Thyroid gland (tissue), 4 donors: ENCODE measurements around the gene SLC25A30. TPM values are rescaled to one million over a fixed set of nuclear protein-coding genes. Genes with fewer than 3 reads are reported as not detected.
"Not testable (repeated sequence)": the region's sequence is repeated elsewhere in the genome, so short reads cannot be mapped to it uniquely, and the experiment has no call there.

Experiments used
- DNase-seq, 2 donors: peaks; one replicate each; pipeline ENCODE4 v3.0.0-alpha.2; 2019
- H3K27ac ChIP-seq, 3 donors: fragments of 200-600 bp; sonication (generic); 1 replicate in 2 of 3; 2 replicates in 1 of 3; pipeline ENCODE4 v1.5.1; 2016 to 2019; ENCODE audit warnings: mild to moderate bottlenecking in 1 of 3, moderate library complexity in 1 of 3
- H3K27me3 ChIP-seq: fragments of 200-600 bp; sonication (generic); one replicate; pipeline ENCODE4 v1.5.1; 2019
- H3K36me3 ChIP-seq, 2 donors: fragments of 200-600 bp; sonication (generic); one replicate each; pipeline ENCODE4 v1.5.1; 2016 to 2019
- H3K4me1 ChIP-seq, 2 donors: fragments of 200-600 bp; sonication (generic); one replicate each; pipeline ENCODE4 v1.5.1; 2017 to 2019
- H3K4me3 ChIP-seq, 3 donors: fragments of 200-600 bp; sonication (generic); replicated peaks in 1 of 3; 1 replicate in 2 of 3; 2 replicates in 1 of 3; pipeline ENCODE4 v1.5.1; 2016; ENCODE audit warnings: mild to moderate bottlenecking in 1 of 3
- H3K9me3 ChIP-seq: fragments of 200-600 bp; sonication (generic); one replicate; pipeline ENCODE4 v1.5.1; 2017
- CTCF ChIP-seq, 6 experiments: fragments of 200-600 bp in 3 of 6; fragments of 450-650 bp in 3 of 6; sonication (generic) in 3 of 6; IDR thresholded peaks; one replicate each; pipeline ENCODE4 v1.5.1; 2016 to 2019; ENCODE audit warnings: antibody characterized with exemption in 6 of 6, mild to moderate bottlenecking in 2 of 6, inconsistent platforms in 1 of 6, moderate library complexity in 1 of 6
- POLR2A ChIP-seq, 2 donors: fragments of 450-650 bp; IDR thresholded peaks; one replicate each; pipeline ENCODE4 v1.6.1; 2017; ENCODE audit warnings: antibody characterized with exemption in 2 of 2, mild to moderate bottlenecking in 2 of 2, moderate library complexity in 1 of 2
- WGBS, 2 donors: methylation state at CpG; one replicate each; pipeline ENCODE4 v1.1.5; 2017; 5-methylcytosine and 5-hydroxymethylcytosine counted together
- intact Hi-C: fragments of 100-400 bp; cut with DNase I; formaldehyde crosslinking; loops from one replicate; pipeline ENCODE4 v1.15.1; 2023
- total RNA-seq, 4 donors: library from RNA; depleted of rRNA; stranded (reverse); fragments of >200 nt; gene quantifications; one replicate each; pipeline ENCODE4 v1.2.3, GENCODE V29; 2016

SLC25A30 gene
- total RNA-seq, 4 donors from 2014 or later, result 11.3 to 16.1 (median 15.9) TPM

GRCh38 chr13:45385907-45386553 lies 32.1 kb downstream of the SLC25A30 start:
- H3K27me3 ChIP-seq, result no peaks in the 10 kb centered on the region
- H3K27ac ChIP-seq, result no peak overlapping the region
- WGBS, 2 donors, result 91 to 95% methylated on average over 5 of the region's 5 CpGs
- H3K4me1 ChIP-seq, result no peaks in the 10 kb centered on the region
- DNase-seq, result no peak
- TF ChIP-seq POLR2A (IDR thresholded peaks at IDR 0.05) (no peak), CTCF (IDR thresholded peaks at IDR 0.05) (no peak)
- H3K9me3 ChIP-seq, result no peaks in the 10 kb centered on the region
- intact Hi-C loops, result no loop called here
- H3K36me3 ChIP-seq, result no peaks in the 10 kb centered on the region
- H3K4me3 ChIP-seq, result no peak overlapping the region

- no peaks in the 10 kb centered on the region for H3K9me3 ChIP-seq
- DNase-seq, result no peak
- intact Hi-C loops, result no loop called here
- no peaks in the 10 kb centered on the region for H3K4me1 ChIP-seq
- TF ChIP-seq CTCF (IDR thresholded peaks at IDR 0.05) (no peak), POLR2A (IDR thresholded peaks at IDR 0.05) (no peak)
- H3K36me3 ChIP-seq, result no peaks in the 10 kb centered on the region
- no peak overlapping the region for H3K4me3 ChIP-seq
- 99 to 100% methylated on average over 5 of the region's 5 CpGs for WGBS, 2 donors
- no peaks in the 10 kb centered on the region for H3K27me3 ChIP-seq
- H3K27ac ChIP-seq, result no peak overlapping the region
Observed at GRCh38 chr13:45385320-45385719, 32.9 kb downstream of the SLC25A30 start.

GRCh38 chr13:45384474-45385174 lies 33.5 kb downstream of the SLC25A30 start:
- no peak for TF ChIP-seq POLR2A (IDR thresholded peaks at IDR 0.05)
- no peak for TF ChIP-seq CTCF (IDR thresholded peaks at IDR 0.05)
- H3K27me3 ChIP-seq, result no peaks in the 10 kb centered on the region
- H3K9me3 ChIP-seq, result no peaks in the 10 kb centered on the region
- H3K27ac ChIP-seq, result no peak overlapping the region
- 86 to 88% methylated on average over 4 of the region's 4 CpGs for WGBS, 2 donors
- intact Hi-C loops, result no loop called here
- no peaks in the 10 kb centered on the region for H3K36me3 ChIP-seq
- DNase-seq, result no peak
- no peak overlapping the region for H3K4me3 ChIP-seq
- no peaks in the 10 kb centered on the region for H3K4me1 ChIP-seq

- H3K9me3 ChIP-seq, H3K4me3 ChIP-seq, H3K27me3 ChIP-seq, H3K4me1 ChIP-seq, H3K27ac ChIP-seq, H3K36me3 ChIP-seq, DNase-seq, intact Hi-C loops: not testable (repeated sequence)
- WGBS, 2 donors, result 89 to 95% methylated on average over 5 to 6 of the region's 8 CpGs
Observed at GRCh38 chr13:45382739-45383138, 35.4 kb downstream of the SLC25A30 start.

GRCh38 chr13:45381196-45381595 lies 37.0 kb downstream of the SLC25A30 start:
- no peaks in the 10 kb centered on the region for H3K36me3 ChIP-seq
- no peak overlapping the region for H3K27ac ChIP-seq
- WGBS, 2 donors, result 73% methylated on average over 3 of the region's 12 CpGs; no CpG with 5 or more reads in 1 of the 2 donors

GRCh38 chr13:45380708-45381107 lies 37.5 kb downstream of the SLC25A30 start:
- H3K27me3 ChIP-seq, H3K4me3 ChIP-seq, H3K4me1 ChIP-seq, H3K9me3 ChIP-seq, H3K27ac ChIP-seq, intact Hi-C loops, H3K36me3 ChIP-seq, DNase-seq: not testable (repeated sequence)
- 77 to 80% methylated on average over 5 to 6 of the region's 8 CpGs for WGBS, 2 donors

More at GRCh38 chr13:45381196-45381595, 37.0 kb downstream of the SLC25A30 start:
- no peaks in the 10 kb centered on the region for H3K27me3 ChIP-seq
- DNase-seq, result no peak
- H3K4me1 ChIP-seq, result no peaks in the 10 kb centered on the region
- no peaks in the 10 kb centered on the region for H3K9me3 ChIP-seq
- intact Hi-C loops, result no loop called here
- no peak overlapping the region for H3K4me3 ChIP-seq
- TF ChIP-seq POLR2A (IDR thresholded peaks at IDR 0.05) (no peak), CTCF (IDR thresholded peaks at IDR 0.05) (no peak)

- not testable (repeated sequence) for DNase-seq, H3K9me3 ChIP-seq, H3K36me3 ChIP-seq, H3K27ac ChIP-seq, H3K4me1 ChIP-seq, H3K4me3 ChIP-seq, H3K27me3 ChIP-seq
- WGBS, 2 donors, result 93 to 94% methylated on average over 10 of the region's 10 CpGs
- intact Hi-C loops, result loop anchor here (10.0 kb wide), 1 partner anchor 85 kb away; the partner anchor contains the start of gene COG3
Observed at GRCh38 chr13:45379516-45379915, 38.7 kb downstream of the SLC25A30 start.

GRCh38 chr13:45378786-45379185 lies 39.4 kb downstream of the SLC25A30 start:
- intact Hi-C loops, result loop anchor here (10.0 kb wide), 1 partner anchor 86 kb away; the partner anchor contains the start of gene COG3
- H3K4me3 ChIP-seq, H3K4me1 ChIP-seq, H3K27me3 ChIP-seq, H3K9me3 ChIP-seq, H3K27ac ChIP-seq, H3K36me3 ChIP-seq, DNase-seq: not testable (repeated sequence)
- WGBS, 2 donors, result 85 to 89% methylated on average over 8 of the region's 8 CpGs
